ENCODE measurements around the gene RBMS3. TPM values are rescaled to one million over a fixed set of nuclear protein-coding genes. Genes with fewer than 3 reads are reported as not detected.

The RBMS3 gene
- polyA plus RNA-seq, 1 experiment = 33.4 TPM

DNA sequence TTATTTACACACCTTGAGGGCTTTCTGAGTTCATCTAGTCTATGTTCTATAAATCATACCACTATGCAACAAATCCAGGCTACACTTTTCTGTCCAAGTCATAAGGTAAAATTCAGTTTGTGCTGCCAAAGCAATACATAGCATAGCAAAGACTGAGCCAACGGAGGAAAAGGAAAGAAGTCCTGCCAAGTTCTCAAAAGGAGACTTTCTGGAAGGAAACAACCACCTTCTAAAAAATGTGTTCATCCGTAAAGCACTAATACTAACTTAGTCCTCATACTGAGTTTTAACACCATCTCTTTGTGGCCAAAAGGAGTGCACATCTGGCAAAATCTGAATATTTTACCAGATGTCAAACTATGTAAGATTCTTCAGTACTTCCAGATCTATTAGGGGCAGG is 620.2 kb downstream of the RBMS3 start:
- ChIA-PET POLR2A (interaction anchor here (0.6 kb wide), 1 partner anchor 14 kb away, joined by 4 read pairs; no protein-coding TSS in a partner anchor), CTCF (no interaction called here)

DNA sequence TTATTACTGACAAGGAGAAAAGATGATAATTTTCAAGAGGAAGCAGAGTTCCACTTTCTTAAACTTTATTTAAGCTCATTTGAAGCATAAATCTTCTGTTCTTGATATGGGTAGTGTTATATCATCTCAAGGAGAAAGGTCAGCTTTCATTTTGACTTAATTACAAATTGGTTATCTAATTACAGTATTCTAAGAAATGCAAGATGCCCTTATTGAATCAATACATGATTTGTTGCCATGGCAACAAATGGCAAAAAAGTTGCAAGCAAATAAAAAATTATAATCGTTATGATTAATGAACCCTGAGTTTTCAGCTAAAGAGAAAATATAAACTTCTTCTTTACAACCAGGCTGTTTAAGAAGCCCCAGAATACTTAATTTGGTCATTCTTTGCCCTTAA is 622.7 kb downstream of the RBMS3 start:
- POLR2A ChIA-PET = no interaction called here
- no peaks in the 10 kb centered on the region for H3K27me3 ChIP-seq (ENCODE audit: control insufficient read depth, insufficient read depth, low read length)
- H3K27ac ChIP-seq (ENCODE audit: low read depth, low read length) = no peak overlapping the region
- TF ChIP-seq, protein P1, sequence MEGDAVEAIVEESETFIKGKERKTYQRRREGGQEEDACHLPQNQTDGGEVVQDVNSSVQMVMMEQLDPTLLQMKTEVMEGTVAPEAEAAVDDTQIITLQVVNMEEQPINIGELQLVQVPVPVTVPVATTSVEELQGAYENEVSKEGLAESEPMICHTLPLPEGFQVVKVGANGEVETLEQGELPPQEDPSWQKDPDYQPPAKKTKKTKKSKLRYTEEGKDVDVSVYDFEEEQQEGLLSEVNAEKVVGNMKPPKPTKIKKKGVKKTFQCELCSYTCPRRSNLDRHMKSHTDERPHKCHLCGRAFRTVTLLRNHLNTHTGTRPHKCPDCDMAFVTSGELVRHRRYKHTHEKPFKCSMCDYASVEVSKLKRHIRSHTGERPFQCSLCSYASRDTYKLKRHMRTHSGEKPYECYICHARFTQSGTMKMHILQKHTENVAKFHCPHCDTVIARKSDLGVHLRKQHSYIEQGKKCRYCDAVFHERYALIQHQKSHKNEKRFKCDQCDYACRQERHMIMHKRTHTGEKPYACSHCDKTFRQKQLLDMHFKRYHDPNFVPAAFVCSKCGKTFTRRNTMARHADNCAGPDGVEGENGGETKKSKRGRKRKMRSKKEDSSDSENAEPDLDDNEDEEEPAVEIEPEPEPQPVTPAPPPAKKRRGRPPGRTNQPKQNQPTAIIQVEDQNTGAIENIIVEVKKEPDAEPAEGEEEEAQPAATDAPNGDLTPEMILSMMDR (IDR thresholded peaks at IDR 0.05; ENCODE audit: low read depth, low read length) = no peak
- DNase-seq (ENCODE audit: low read depth, low spot score) = no peak
- CTCF ChIA-PET = no interaction called here
- no peaks in the 10 kb centered on the region for H3K9me3 ChIP-seq (ENCODE audit: control insufficient read depth, insufficient read depth, low read length)
- no peak overlapping the region for H3K4me3 ChIP-seq (ENCODE audit: low read depth, low read length)

More for the DNA sequence above, 620.2 kb downstream of the RBMS3 start:
- DNase-seq (ENCODE audit: low read depth, low spot score) = no peak
- TF ChIP-seq, protein P1 (IDR thresholded peaks at IDR 0.05; ENCODE audit: low read depth, low read length) = no peak
- no peaks in the 10 kb centered on the region for H3K9me3 ChIP-seq (ENCODE audit: control insufficient read depth, insufficient read depth, low read length)
- H3K27me3 ChIP-seq (ENCODE audit: control insufficient read depth, insufficient read depth, low read length) = no peaks in the 10 kb centered on the region
- no peak overlapping the region for H3K27ac ChIP-seq (ENCODE audit: low read depth, low read length)
- no peak overlapping the region for H3K4me3 ChIP-seq (ENCODE audit: low read depth, low read length)

DNA sequence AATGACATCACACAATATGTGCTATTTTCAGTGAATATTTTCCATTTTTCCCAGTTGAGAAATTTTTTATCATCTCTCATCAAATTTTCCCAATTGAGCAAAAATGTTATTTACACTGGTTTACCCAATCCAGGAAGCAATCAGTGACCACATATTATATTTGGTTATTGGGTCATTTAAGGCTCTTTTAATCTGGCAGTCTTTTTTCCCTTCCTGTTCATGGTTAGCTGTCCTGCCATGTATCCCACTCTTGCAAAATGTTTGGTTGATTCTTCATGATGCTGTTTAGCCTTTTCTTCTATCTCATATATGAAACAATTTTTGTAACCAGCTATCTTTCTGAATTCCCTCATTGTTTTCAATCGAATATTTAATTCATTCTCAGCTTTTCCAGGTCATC is 626.0 kb downstream of the RBMS3 start:
- no peak for DNase-seq (ENCODE audit: low read depth, low spot score)

DNA sequence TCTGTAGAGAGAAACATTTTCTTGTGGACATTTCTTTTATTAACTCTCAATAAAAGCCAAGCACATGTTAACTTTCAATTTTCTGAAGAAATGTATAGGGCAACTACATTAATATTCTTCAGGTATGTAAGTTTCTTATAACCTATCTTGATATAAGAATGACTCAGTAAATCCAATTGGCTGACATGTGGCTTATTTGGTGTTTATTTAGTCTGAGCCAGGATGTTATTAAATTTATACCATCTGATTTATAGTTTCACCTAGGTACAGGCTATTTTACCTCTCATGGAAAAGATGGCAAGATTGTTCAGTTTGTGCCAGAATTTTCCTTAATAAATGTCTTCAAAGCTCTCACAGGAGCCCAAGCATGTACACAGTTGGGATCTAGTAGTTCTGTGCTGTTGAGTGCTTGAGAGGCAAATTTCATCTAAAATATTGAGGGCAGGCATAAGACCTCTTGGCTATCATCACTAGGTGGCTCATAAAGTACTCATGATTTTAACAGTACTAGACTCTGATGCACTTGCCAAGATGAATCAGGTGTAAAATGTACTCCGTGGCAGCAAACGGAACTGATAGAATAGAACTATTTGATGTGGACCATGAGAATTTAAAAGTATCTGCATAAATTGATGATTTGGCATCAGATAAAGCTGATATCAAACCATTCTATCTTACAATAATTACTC is 631.9 kb downstream of the RBMS3 start:
- POLR2A ChIA-PET = no interaction called here

More for the DNA sequence above, 626.0 kb downstream of the RBMS3 start:
- ChIA-PET POLR2A (no interaction called here), CTCF (no interaction called here)
- H3K9me3 ChIP-seq (ENCODE audit: control insufficient read depth, insufficient read depth, low read length) = no peaks in the 10 kb centered on the region
- H3K27ac ChIP-seq (ENCODE audit: low read depth, low read length) = no peak overlapping the region
- H3K27me3 ChIP-seq (ENCODE audit: control insufficient read depth, insufficient read depth, low read length) = no peaks in the 10 kb centered on the region
- TF ChIP-seq, protein P1 (IDR thresholded peaks at IDR 0.05; ENCODE audit: low read depth, low read length) = no peak
- H3K4me3 ChIP-seq (ENCODE audit: low read depth, low read length) = no peak overlapping the region

More for the DNA sequence above, 631.9 kb downstream of the RBMS3 start:
- CTCF ChIA-PET = no interaction called here
- Histone ChIP-seq H3K9me3 (ENCODE audit: control insufficient read depth, insufficient read depth, low read length) (no peaks in the 10 kb centered on the region), H3K4me3 (ENCODE audit: low read depth, low read length) (no peak overlapping the region), H3K27me3 (ENCODE audit: control insufficient read depth, insufficient read depth, low read length) (no peaks in the 10 kb centered on the region), H3K27ac (ENCODE audit: low read depth, low read length) (no peak overlapping the region)
- DNase-seq (ENCODE audit: low read depth, low spot score) = no peak
- TF ChIP-seq, protein P1 (IDR thresholded peaks at IDR 0.05; ENCODE audit: low read depth, low read length) = no peak

Data from AG04450 (cell line).